ENCODE measurements around the gene NDRG4.

GRCh38 chr16:58481931-58482330 is 18.0 kb upstream of the NDRG4 start:
- TF ChIP-seq, protein P1, sequence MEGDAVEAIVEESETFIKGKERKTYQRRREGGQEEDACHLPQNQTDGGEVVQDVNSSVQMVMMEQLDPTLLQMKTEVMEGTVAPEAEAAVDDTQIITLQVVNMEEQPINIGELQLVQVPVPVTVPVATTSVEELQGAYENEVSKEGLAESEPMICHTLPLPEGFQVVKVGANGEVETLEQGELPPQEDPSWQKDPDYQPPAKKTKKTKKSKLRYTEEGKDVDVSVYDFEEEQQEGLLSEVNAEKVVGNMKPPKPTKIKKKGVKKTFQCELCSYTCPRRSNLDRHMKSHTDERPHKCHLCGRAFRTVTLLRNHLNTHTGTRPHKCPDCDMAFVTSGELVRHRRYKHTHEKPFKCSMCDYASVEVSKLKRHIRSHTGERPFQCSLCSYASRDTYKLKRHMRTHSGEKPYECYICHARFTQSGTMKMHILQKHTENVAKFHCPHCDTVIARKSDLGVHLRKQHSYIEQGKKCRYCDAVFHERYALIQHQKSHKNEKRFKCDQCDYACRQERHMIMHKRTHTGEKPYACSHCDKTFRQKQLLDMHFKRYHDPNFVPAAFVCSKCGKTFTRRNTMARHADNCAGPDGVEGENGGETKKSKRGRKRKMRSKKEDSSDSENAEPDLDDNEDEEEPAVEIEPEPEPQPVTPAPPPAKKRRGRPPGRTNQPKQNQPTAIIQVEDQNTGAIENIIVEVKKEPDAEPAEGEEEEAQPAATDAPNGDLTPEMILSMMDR (IDR thresholded peaks at IDR 0.05) = no peak
- no peak for TF ChIP-seq POLR2A (IDR thresholded peaks at IDR 0.05)

Data from transverse colon (tissue), 3 donors.